Measurements from ENCODE around the gene COMTD1.

DNA sequence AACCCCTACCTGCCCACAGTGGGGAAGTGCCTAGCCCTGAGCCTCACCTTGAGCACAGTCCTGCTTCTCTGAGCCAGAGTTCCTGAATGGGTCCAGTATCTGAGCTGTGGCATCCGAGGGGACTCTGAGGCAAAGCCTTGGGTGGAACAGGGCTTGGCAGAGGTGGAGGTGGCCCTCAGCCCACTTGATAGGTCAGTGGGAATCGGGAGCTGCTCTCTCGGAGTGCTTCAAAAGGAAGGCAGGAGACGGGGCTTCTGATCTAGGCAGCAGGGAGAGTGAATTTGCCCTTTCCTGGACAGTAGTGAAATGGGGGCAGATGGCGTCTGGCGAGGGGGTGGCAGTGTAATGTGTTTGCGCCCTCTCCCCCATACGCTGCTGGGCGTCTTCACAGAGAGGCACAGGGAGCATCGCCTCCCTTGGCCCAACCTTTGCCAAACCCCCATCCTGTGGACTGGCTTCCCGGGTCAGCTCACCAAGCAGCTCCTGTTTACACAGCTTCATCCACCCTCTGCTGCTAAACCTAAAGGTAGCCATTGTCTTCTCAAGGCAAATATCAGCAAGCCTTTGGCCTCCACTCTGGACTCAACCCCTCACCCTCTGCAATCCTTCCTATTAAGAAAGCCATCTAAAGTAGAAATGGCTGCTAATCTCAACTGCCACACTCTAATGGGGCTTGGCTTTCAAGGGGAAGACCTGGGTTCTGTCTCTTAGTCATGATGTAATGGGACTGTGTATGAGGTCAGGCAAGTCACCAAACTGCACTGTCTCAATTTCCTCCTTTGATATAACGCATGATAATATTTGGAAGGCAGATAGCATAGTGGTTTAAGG lies 46.3 kb downstream of the COMTD1 start:
- TF ChIP-seq CBX2 (IDR thresholded peaks at IDR 0.05; ENCODE audit: low read depth, low read length) (no peak), CBX2 (CRISPR knock-in tag; IDR thresholded peaks at IDR 0.05; ENCODE audit: low read depth) (no peak), RELA (CRISPR knock-in tag; IDR thresholded peaks at IDR 0.05) (no peak), ZNF619 (CRISPR knock-in tag; IDR thresholded peaks at IDR 0.05) (no peak), EP300 (IDR thresholded peaks at IDR 0.05; ENCODE audit: low read depth in 2 of 2, low read length in 2 of 2) (peak in 1 of 2 experiments; percentile 70; a peak in 1 of 4 replicates), EP300 (CRISPR knock-in tag; IDR thresholded peaks at IDR 0.05; ENCODE audit: borderline replicate concordance) (no peak)
